ENCODE results near the gene MICAL2.
A peak's percentile ranks its signal among the peaks of the same experiment; 100 is the strongest.

Gene MICAL2

DNA sequence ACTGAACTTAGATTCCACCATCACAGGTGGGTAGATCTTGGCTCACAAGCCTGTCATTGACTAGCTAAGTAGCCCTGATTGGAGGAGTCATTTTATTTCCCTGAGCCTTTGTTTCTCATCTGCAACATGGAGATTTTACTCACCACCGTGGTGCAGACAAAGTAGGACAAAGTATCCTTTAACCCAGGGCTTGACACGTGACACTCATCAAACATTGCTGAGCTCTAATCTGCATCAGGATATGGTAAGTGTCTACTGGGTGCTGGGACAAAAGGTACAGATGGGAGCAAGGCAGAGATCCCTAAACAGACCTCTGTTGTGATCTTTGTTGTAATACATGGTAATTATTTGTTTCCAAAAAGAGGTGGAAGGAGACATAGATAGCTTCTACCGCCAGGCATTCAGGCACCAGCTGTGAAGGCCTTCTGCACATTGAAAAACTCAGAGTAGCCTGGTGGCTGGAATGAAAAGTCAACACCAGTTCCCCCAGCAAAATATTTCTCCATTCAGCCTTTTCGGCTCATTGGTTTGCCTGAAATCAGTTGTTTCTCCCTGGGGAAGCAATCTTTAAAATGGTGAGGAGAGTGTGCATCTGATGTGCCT lies 18.3 kb upstream of the MICAL2 start:
- H3K23ac ChIP-seq (ENCODE audit: low read length), result no peak overlapping the region
- DNase-seq, result peak in 1 of 2 donors; percentile 49
- no peak overlapping the region for H3K9ac ChIP-seq (ENCODE audit: low read length)
- no peak overlapping the region for H3K18ac ChIP-seq (ENCODE audit: low read length)
- no peaks in the 10 kb centered on the region for H3K79me2 ChIP-seq (ENCODE audit: control insufficient read depth, insufficient read depth, low read length, poor library complexity)
- H2BK12ac ChIP-seq (ENCODE audit: low read length), result no peak overlapping the region
- no peak overlapping the region for H3K4ac ChIP-seq (ENCODE audit: low read depth, low read length)
- no peak overlapping the region for H2BK5ac ChIP-seq (ENCODE audit: low read depth, low read length, poor library complexity)
- peaks cover 14% of the 10 kb centered on the region for H3K79me1 ChIP-seq (ENCODE audit: low read length)
- no CpG with 5 or more reads among the region's 4 CpGs for WGBS (ENCODE audit: extremely low coverage, insufficient coverage, insufficient read length)
- H2AK5ac ChIP-seq (ENCODE audit: low read length), result peak overlapping the region; percentile 8
- H4K91ac ChIP-seq (ENCODE audit: low read depth, low read length), result no peak overlapping the region
- H3K4me2 ChIP-seq (ENCODE audit: low read length), result no peak overlapping the region
- H4K12ac ChIP-seq (ENCODE audit: low read depth, low read length), result no peak overlapping the region
- H3K36me3 ChIP-seq (ENCODE audit: control insufficient read depth in 1 of 2, insufficient read depth in 2 of 2, low read length in 2 of 2), result no peaks in the 10 kb centered on the region
- no peak overlapping the region for H2BK120ac ChIP-seq (ENCODE audit: insufficient read depth, low read length, poor library complexity)
- H4K8ac ChIP-seq (ENCODE audit: low read depth, low read length), result no peak overlapping the region
- no peak overlapping the region for H2AFZ ChIP-seq (ENCODE audit: insufficient read depth, low read length, poor library complexity)
- no peaks in the 10 kb centered on the region for H3K27me3 ChIP-seq (ENCODE audit: insufficient read depth, low read length)
- H3K4me1 ChIP-seq (ENCODE audit: control insufficient read depth in 1 of 2, insufficient read depth in 2 of 2, low read length in 2 of 2), result peaks cover 19 to 23% of the 10 kb centered on the region in 2 experiments
- no peak overlapping the region for H3K4me3 ChIP-seq (ENCODE audit: low read depth, low read length)
- H3K14ac ChIP-seq (ENCODE audit: low read length), result no peak overlapping the region
- H3K9me3 ChIP-seq (ENCODE audit: insufficient read depth, low read depth, low read length), result no peaks in the 10 kb centered on the region
- H3K27ac ChIP-seq (ENCODE audit: low read depth, low read length), result no peak overlapping the region

DNA sequence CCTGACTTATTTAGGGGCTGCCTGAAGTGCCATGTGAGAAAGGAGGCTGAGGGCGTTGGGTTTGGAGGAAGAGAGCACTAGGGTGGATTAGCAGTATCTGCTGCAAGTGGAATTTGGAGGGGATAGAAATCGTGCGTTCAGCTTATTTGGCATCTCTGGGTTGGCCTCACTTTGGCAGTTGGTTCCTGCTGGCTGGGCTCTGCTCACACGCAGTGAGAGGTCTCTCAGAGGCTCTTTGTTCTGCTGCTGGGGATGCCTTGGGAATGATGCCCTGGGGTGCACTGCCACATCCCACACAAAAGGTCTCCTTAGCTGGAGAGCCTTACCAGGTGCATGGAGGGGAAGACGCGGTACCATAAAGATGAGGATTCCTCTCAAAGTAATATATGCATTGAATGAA lies 17.7 kb upstream of the MICAL2 start:
- Histone ChIP-seq H3K4me1 (ENCODE audit: control insufficient read depth in 1 of 2, insufficient read depth in 2 of 2, low read length in 2 of 2) (peaks cover 16 to 21% of the 10 kb centered on the region in 2 experiments), H3K9ac (ENCODE audit: low read length) (no peak overlapping the region), H4K91ac (ENCODE audit: low read depth, low read length) (no peak overlapping the region), H3K27me3 (ENCODE audit: insufficient read depth, low read length) (no peaks in the 10 kb centered on the region), H4K8ac (ENCODE audit: low read depth, low read length) (no peak overlapping the region), H3K4ac (ENCODE audit: low read depth, low read length) (no peak overlapping the region), H3K27ac (ENCODE audit: low read depth, low read length) (no peak overlapping the region), H3K36me3 (ENCODE audit: control insufficient read depth in 1 of 2, insufficient read depth in 2 of 2, low read length in 2 of 2) (no peaks in the 10 kb centered on the region), H2AK5ac (ENCODE audit: low read length) (no peak overlapping the region), H3K4me2 (ENCODE audit: low read length) (no peak overlapping the region), H4K12ac (ENCODE audit: low read depth, low read length) (no peak overlapping the region), H2BK120ac (ENCODE audit: insufficient read depth, low read length, poor library complexity) (no peak overlapping the region), H3K14ac (ENCODE audit: low read length) (no peak overlapping the region), H3K79me2 (ENCODE audit: control insufficient read depth, insufficient read depth, low read length, poor library complexity) (no peaks in the 10 kb centered on the region), H3K4me3 (ENCODE audit: low read depth, low read length) (no peak overlapping the region), H3K9me3 (ENCODE audit: insufficient read depth, low read depth, low read length) (no peaks in the 10 kb centered on the region), H2BK12ac (ENCODE audit: low read length) (peak overlapping the region; percentile 51), H2AFZ (ENCODE audit: insufficient read depth, low read length, poor library complexity) (no peak overlapping the region), H3K18ac (ENCODE audit: low read length) (peak overlapping the region; percentile 46), H2BK5ac (ENCODE audit: low read depth, low read length, poor library complexity) (no peak overlapping the region), H3K23ac (ENCODE audit: low read length) (no peak overlapping the region), H3K79me1 (ENCODE audit: low read length) (peaks cover 10% of the 10 kb centered on the region)
- DNase-seq, result no peak
- WGBS (ENCODE audit: extremely low coverage, insufficient coverage, insufficient read length), result no CpG with 5 or more reads among the region's 6 CpGs

GRCh38 chr11:12094872-12095800 lies 15.3 kb upstream of the MICAL2 start:
- no peak overlapping the region for H4K12ac ChIP-seq (ENCODE audit: low read depth, low read length)
- H3K18ac ChIP-seq (ENCODE audit: low read length), result no peak overlapping the region
- WGBS (ENCODE audit: extremely low coverage, insufficient coverage, insufficient read length), result no CpG with 5 or more reads among the region's 11 CpGs
- no peak overlapping the region for H4K91ac ChIP-seq (ENCODE audit: low read depth, low read length)
- no peak overlapping the region for H3K9ac ChIP-seq (ENCODE audit: low read length)
- no peak overlapping the region for H3K14ac ChIP-seq (ENCODE audit: low read length)
- no peak overlapping the region for H2BK5ac ChIP-seq (ENCODE audit: low read depth, low read length, poor library complexity)
- H4K8ac ChIP-seq (ENCODE audit: low read depth, low read length), result no peak overlapping the region
- H3K27me3 ChIP-seq (ENCODE audit: insufficient read depth, low read length), result no peaks in the 10 kb centered on the region
- peaks cover 6% of the 10 kb centered on the region for H3K79me1 ChIP-seq (ENCODE audit: low read length)
- H2BK12ac ChIP-seq (ENCODE audit: low read length), result no peak overlapping the region
- H3K4me1 ChIP-seq (ENCODE audit: control insufficient read depth in 1 of 2, insufficient read depth in 2 of 2, low read length in 2 of 2), result peaks cover 6 to 8% of the 10 kb centered on the region in 2 experiments
- H3K23ac ChIP-seq (ENCODE audit: low read length), result no peak overlapping the region
- no peak overlapping the region for H3K4me3 ChIP-seq (ENCODE audit: low read depth, low read length)
- no peak overlapping the region for H3K4ac ChIP-seq (ENCODE audit: low read depth, low read length)
- H2AK5ac ChIP-seq (ENCODE audit: low read length), result no peak overlapping the region
- H3K9me3 ChIP-seq (ENCODE audit: insufficient read depth, low read depth, low read length), result no peaks in the 10 kb centered on the region
- no peaks in the 10 kb centered on the region for H3K36me3 ChIP-seq (ENCODE audit: control insufficient read depth in 1 of 2, insufficient read depth in 2 of 2, low read length in 2 of 2)
- DNase-seq, result peak in 1 of 2 donors; percentile 58
- no peak overlapping the region for H3K4me2 ChIP-seq (ENCODE audit: low read length)
- H2BK120ac ChIP-seq (ENCODE audit: insufficient read depth, low read length, poor library complexity), result no peak overlapping the region
- no peak overlapping the region for H3K27ac ChIP-seq (ENCODE audit: low read depth, low read length)
- no peak overlapping the region for H2AFZ ChIP-seq (ENCODE audit: insufficient read depth, low read length, poor library complexity)
- no peaks in the 10 kb centered on the region for H3K79me2 ChIP-seq (ENCODE audit: control insufficient read depth, insufficient read depth, low read length, poor library complexity)

DNA sequence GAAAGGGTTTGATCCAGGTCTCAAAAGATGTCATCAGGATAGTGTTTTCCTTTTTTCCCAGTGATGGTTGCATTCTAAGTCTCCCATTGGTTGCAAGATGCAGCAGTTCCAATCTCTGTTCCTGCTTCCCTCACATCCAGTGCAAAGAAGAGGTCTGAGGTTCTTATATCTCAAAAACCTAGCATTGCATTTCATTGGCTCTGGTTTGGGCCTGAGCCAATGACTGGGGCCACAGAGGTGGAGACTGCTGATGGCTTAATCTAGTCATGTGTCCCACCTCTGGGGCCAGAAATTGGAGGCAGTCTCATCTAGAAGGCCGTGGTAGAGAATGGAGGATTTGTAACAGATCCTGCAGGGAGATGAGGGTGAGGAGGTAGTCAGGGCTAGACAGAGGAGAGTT lies 13.2 kb upstream of the MICAL2 start:
- peak in 1 of 2 donors; percentile 45 for DNase-seq
- no peak overlapping the region for H3K4me3 ChIP-seq (ENCODE audit: low read depth, low read length)
- H2BK120ac ChIP-seq (ENCODE audit: insufficient read depth, low read length, poor library complexity), result no peak overlapping the region
- no peak overlapping the region for H2AK5ac ChIP-seq (ENCODE audit: low read length)
- H3K9me3 ChIP-seq (ENCODE audit: insufficient read depth, low read depth, low read length), result peaks cover 2% of the 10 kb centered on the region
- H3K79me2 ChIP-seq (ENCODE audit: control insufficient read depth, insufficient read depth, low read length, poor library complexity), result no peaks in the 10 kb centered on the region
- H2BK5ac ChIP-seq (ENCODE audit: low read depth, low read length, poor library complexity), result no peak overlapping the region
- no peak overlapping the region for H2AFZ ChIP-seq (ENCODE audit: insufficient read depth, low read length, poor library complexity)
- H4K12ac ChIP-seq (ENCODE audit: low read depth, low read length), result no peak overlapping the region
- H3K27ac ChIP-seq (ENCODE audit: low read depth, low read length), result no peak overlapping the region
- no peak overlapping the region for H4K91ac ChIP-seq (ENCODE audit: low read depth, low read length)
- no peak overlapping the region for H3K4me2 ChIP-seq (ENCODE audit: low read length)
- H3K36me3 ChIP-seq (ENCODE audit: control insufficient read depth in 1 of 2, insufficient read depth in 2 of 2, low read length in 2 of 2), result no peaks in the 10 kb centered on the region
- no peak overlapping the region for H3K4ac ChIP-seq (ENCODE audit: low read depth, low read length)
- H3K18ac ChIP-seq (ENCODE audit: low read length), result no peak overlapping the region
- no peak overlapping the region for H3K14ac ChIP-seq (ENCODE audit: low read length)
- H3K23ac ChIP-seq (ENCODE audit: low read length), result no peak overlapping the region
- no CpG with 5 or more reads among the region's 1 CpG for WGBS (ENCODE audit: extremely low coverage, insufficient coverage, insufficient read length)
- H4K8ac ChIP-seq (ENCODE audit: low read depth, low read length), result no peak overlapping the region
- no peak overlapping the region for H3K9ac ChIP-seq (ENCODE audit: low read length)
- H2BK12ac ChIP-seq (ENCODE audit: low read length), result no peak overlapping the region
- H3K79me1 ChIP-seq (ENCODE audit: low read length), result peaks cover 1% of the 10 kb centered on the region
- H3K27me3 ChIP-seq (ENCODE audit: insufficient read depth, low read length), result no peaks in the 10 kb centered on the region
- H3K4me1 ChIP-seq (ENCODE audit: control insufficient read depth in 1 of 2, insufficient read depth in 2 of 2, low read length in 2 of 2), result peaks cover 0 to 3% of the 10 kb centered on the region in 2 experiments

Data from trophoblast cell (in vitro differentiated cells and primary cell).